Thyroid gland (tissue), 4 donors: ENCODE data around the gene ZNF814. TPM values are rescaled to one million over a fixed set of nuclear protein-coding genes. Genes with fewer than 3 reads are reported as not detected.
"Not testable (repeated sequence)": the region's sequence is repeated elsewhere in the genome, so short reads cannot be mapped to it uniquely, and the experiment has no call there.

Experiments
- DNase-seq, 2 donors: peaks; one replicate each; pipeline ENCODE4 v3.0.0-alpha.2; 2019
- H3K27ac ChIP-seq, 3 donors: fragments of 200-600 bp; sonication (generic); 1 replicate in 2 of 3; 2 replicates in 1 of 3; pipeline ENCODE4 v1.5.1; 2016 to 2019; ENCODE audit warnings: mild to moderate bottlenecking in 1 of 3, moderate library complexity in 1 of 3
- H3K27me3 ChIP-seq: fragments of 200-600 bp; sonication (generic); one replicate; pipeline ENCODE4 v1.5.1; 2019
- H3K36me3 ChIP-seq, 2 donors: fragments of 200-600 bp; sonication (generic); one replicate each; pipeline ENCODE4 v1.5.1; 2016 to 2019
- H3K4me1 ChIP-seq, 2 donors: fragments of 200-600 bp; sonication (generic); one replicate each; pipeline ENCODE4 v1.5.1; 2017 to 2019
- H3K4me3 ChIP-seq, 3 donors: fragments of 200-600 bp; sonication (generic); replicated peaks in 1 of 3; 1 replicate in 2 of 3; 2 replicates in 1 of 3; pipeline ENCODE4 v1.5.1; 2016; ENCODE audit warnings: mild to moderate bottlenecking in 1 of 3
- H3K9me3 ChIP-seq: fragments of 200-600 bp; sonication (generic); one replicate; pipeline ENCODE4 v1.5.1; 2017
- CTCF ChIP-seq, 6 experiments: fragments of 200-600 bp in 3 of 6; fragments of 450-650 bp in 3 of 6; sonication (generic) in 3 of 6; IDR thresholded peaks; one replicate each; pipeline ENCODE4 v1.5.1; 2016 to 2019; ENCODE audit warnings: antibody characterized with exemption in 6 of 6, mild to moderate bottlenecking in 2 of 6, inconsistent platforms in 1 of 6, moderate library complexity in 1 of 6
- POLR2A ChIP-seq, 2 donors: fragments of 450-650 bp; IDR thresholded peaks; one replicate each; pipeline ENCODE4 v1.6.1; 2017; ENCODE audit warnings: antibody characterized with exemption in 2 of 2, mild to moderate bottlenecking in 2 of 2, moderate library complexity in 1 of 2
- WGBS, 2 donors: methylation state at CpG; one replicate each; pipeline ENCODE4 v1.1.5; 2017; 5-methylcytosine and 5-hydroxymethylcytosine counted together
- intact Hi-C: fragments of 100-400 bp; cut with DNase I; formaldehyde crosslinking; loops from one replicate; pipeline ENCODE4 v1.15.1; 2023
- total RNA-seq, 4 donors: library from RNA; depleted of rRNA; stranded (reverse); fragments of >200 nt; gene quantifications; one replicate each; pipeline ENCODE4 v1.2.3, GENCODE V29; 2016

The ZNF814 gene
- total RNA-seq, 4 donors from 2014 or later = 25.6 to 41.4 (median 31.6) TPM

GRCh38 chr19:57815247-57816075 lies 73.4 kb downstream of the ZNF814 start:
- no peaks in the 10 kb centered on the region for H3K36me3 ChIP-seq
- no peaks in the 10 kb centered on the region for H3K27me3 ChIP-seq
- 89 to 91% methylated on average over 17 of the region's 17 CpGs for WGBS, 2 donors
- intact Hi-C loops = loop anchor here (10.0 kb wide), 1 partner anchor 51 kb away; the partner anchor contains the start of gene ZNF586
- DNase-seq = no peak
- H3K9me3 ChIP-seq = no peaks in the 10 kb centered on the region
- peak overlapping the region in 1 of 3 donors; percentile 57 for H3K27ac ChIP-seq
- peaks cover 13 to 29% of the 10 kb centered on the region in 2 donors for H3K4me1 ChIP-seq
- peak overlapping the region in 1 of 3 donors; percentile 52 for H3K4me3 ChIP-seq
- TF ChIP-seq CTCF (IDR thresholded peaks at IDR 0.05) (no peak), POLR2A (IDR thresholded peaks at IDR 0.05) (no peak)

- TF ChIP-seq CTCF (IDR thresholded peaks at IDR 0.05) = no peak
- peak; percentile 21 to 92 for TF ChIP-seq POLR2A (IDR thresholded peaks at IDR 0.05)
- WGBS, 2 donors = 2% methylated on average over 25 to 31 of the region's 50 CpGs
- intact Hi-C loops = loop anchor here (10.0 kb wide), 1 partner anchor 50 kb away; the partner anchor contains the start of gene ZNF586
- Histone ChIP-seq H3K4me1 (peaks cover 13 to 26% of the 10 kb centered on the region in 2 donors), H3K27ac (peak within 1 kb of the TSS; percentile 22 to 63 (median 57)), H3K27me3 (no peaks in the 10 kb centered on the region), H3K9me3 (no peaks in the 10 kb centered on the region), H3K36me3 (no peaks in the 10 kb centered on the region), H3K4me3 (peak within 1 kb of the TSS; percentile 18 to 98 (median 52))
- DNase-seq = peak; percentile 83 to 87
These were observed 74.2 kb downstream of the ZNF814 start, which contains the start of gene ZNF552 for GRCh38 chr19:57814505-57815246. ZNF552 (minus strand) TSS chr19:57814913; CDS start chr19:57814743, 170 bp downstream.

- H3K4me3 ChIP-seq = peak overlapping the region; percentile 18 to 98 (median 52)
- peaks cover 13 to 25% of the 10 kb centered on the region in 2 donors for H3K4me1 ChIP-seq
- peak in 1 of 2 donors; percentile 27 for DNase-seq
- intact Hi-C loops = loop anchor here (10.0 kb wide), 1 partner anchor 49 kb away; the partner anchor contains the start of gene ZNF586
- no peaks in the 10 kb centered on the region for H3K9me3 ChIP-seq
- TF ChIP-seq CTCF (IDR thresholded peaks at IDR 0.05) = no peak
- no peak for TF ChIP-seq POLR2A (IDR thresholded peaks at IDR 0.05)
- peak overlapping the region in 2 of 3 donors; percentile 22 to 57 for H3K27ac ChIP-seq
- H3K27me3 ChIP-seq = no peaks in the 10 kb centered on the region
- H3K36me3 ChIP-seq = no peaks in the 10 kb centered on the region
- WGBS, 2 donors = 10 to 19% methylated on average over 11 to 13 of the region's 13 CpGs
These were observed 74.8 kb downstream of the ZNF814 start for GRCh38 chr19:57813919-57814504.

- H3K9me3 ChIP-seq, H3K36me3 ChIP-seq, H3K27me3 ChIP-seq, H3K27ac ChIP-seq: not testable (repeated sequence)
- H3K4me3 ChIP-seq = peak overlapping the region in 1 of 3 donors; percentile 52
- WGBS, 2 donors = 80 to 83% methylated on average over 13 of the region's 13 CpGs
- peaks cover 13 to 17% of the 10 kb centered on the region in 2 donors for H3K4me1 ChIP-seq
- intact Hi-C loops = loop anchor here (10.0 kb wide), 1 partner anchor 48 kb away; the partner anchor contains the start of gene ZNF586
- peak; percentile 72 to 79 for DNase-seq
These were observed 75.6 kb downstream of the ZNF814 start for GRCh38 chr19:57812975-57813820.
